Activated CD4-positive, alpha-beta T cell treated with anti-CD3 and anti-CD28 coated beads, Interleukin-10, Interleukin-2, amounts not matched to agents 100 ng/mL and 50 ng/mL, durations not matched to agents 16 hours and 8 hours (primary cell): Measurements from ENCODE around the gene CARM1.
"Not testable (repeated sequence)": the region's sequence is repeated elsewhere in the genome, so short reads cannot be mapped to it uniquely, and the experiment has no call there.

ENCODE experiments used
- DNase-seq: peaks from one replicate; pipeline ENCODE4 v3.0.0-alpha.2; 2020

CARM1 gene

DNA sequence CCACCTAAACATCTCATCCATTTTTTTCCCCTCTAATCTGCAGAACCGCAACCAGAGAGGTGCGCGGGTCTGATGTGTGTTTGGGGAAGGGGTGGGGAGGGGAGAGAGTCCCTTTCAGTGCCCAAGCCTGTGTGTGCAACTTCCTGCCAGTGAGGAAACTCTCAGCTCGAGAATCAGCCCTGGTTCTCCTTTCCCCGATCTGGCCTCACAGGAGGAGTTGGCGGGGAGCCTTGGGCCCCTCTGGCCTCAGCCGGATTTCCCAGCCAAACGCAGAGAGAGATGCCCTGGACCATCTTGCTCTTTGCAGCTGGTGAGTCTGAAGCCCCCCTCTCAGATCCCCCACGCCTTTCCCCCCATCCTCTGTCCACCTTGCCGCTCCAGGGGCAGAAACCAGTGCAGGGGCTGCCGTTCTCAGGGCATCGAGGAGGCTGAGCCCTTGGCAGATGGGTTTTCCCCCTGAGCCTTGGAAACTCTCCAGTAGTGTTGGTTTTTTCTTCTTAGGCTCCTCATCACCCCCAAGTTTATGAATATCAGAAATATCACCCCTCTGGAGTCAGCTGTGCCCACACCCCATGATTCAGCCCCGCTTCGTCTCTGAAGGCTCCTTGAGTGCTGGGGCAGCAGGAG is 23.0 kb upstream of the CARM1 start, which contains the start of gene C19orf38:
TSS of gene C19orf38 (plus strand) at position 186 of the 627 bp plus-strand sequence. CDS start at position 280, 94 bp downstream.
- DNase-seq, result no peak

DNA sequence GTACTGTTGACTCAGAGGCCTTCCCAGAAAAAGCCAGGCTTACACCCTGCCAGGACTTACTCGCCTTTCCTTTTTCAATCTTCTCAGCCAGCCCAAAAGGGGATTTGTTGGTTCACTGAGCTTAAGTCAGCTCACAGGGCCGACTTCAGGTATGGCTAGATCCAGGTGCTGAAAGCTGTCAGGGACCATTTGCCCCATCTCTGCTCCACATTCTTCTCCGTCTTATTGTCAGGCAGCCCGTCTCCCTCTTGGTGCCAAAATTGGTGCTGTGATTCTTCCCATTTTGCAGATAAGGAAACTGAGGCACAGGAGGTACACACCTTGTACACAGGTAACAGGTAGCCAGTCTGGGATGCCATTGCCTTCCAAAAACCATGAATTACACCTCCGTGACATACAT is 20.7 kb upstream of the CARM1 start:
- DNase-seq, result no peak

DNA sequence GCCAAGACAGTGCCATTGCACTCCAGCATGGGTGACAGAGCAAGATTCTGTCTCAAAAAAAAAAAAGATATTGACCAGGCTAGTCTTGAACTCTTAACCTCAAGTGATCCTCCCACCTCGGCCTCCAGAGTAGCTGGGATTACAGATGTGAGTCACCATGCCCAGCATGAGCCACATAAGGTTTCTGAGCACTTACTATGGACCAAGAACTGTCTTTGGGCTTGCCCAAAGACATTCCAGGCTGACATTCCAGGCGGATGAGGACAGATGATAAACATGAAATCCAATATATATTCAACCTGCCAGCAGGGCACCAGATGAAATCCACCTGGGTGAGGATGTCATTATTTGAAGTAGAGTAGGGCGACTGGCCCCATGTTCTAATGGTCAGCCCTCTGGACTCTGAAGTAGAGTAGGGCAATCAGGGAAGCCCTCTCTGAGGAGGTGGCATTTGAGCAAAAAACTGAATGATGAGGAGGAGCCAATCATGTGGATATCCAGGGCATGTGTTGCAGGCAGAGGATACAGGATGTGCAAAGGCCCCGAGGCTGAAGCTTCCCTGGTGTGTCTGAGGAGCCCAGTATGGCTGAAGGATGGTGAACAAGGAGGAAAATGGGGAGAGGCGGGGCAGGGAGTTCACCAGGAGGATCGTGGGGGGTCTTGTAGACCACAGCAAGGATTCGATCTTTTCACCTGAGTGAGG is 19.1 kb upstream of the CARM1 start:
- no peak for DNase-seq

DNA sequence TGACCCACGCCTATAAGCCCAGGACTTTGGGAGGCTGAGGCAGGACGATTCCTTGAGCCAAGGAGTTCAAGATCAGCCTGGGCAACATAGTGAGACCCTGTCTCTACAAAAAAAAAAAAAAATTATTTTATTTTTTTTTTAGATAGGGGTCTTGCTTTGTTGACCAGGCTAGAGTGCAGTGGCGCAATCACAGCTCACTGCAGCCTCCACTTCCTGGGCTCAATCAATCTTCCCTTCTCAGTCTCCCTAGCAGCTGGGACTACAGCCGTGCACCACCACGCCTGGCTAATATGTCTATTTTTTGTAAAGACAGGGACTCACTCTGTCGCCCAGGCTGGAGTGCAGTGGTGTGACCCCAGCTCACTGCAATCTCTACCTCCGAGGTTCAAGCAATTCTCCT is 18.4 kb upstream of the CARM1 start:
- DNase-seq, result no peak

DNA sequence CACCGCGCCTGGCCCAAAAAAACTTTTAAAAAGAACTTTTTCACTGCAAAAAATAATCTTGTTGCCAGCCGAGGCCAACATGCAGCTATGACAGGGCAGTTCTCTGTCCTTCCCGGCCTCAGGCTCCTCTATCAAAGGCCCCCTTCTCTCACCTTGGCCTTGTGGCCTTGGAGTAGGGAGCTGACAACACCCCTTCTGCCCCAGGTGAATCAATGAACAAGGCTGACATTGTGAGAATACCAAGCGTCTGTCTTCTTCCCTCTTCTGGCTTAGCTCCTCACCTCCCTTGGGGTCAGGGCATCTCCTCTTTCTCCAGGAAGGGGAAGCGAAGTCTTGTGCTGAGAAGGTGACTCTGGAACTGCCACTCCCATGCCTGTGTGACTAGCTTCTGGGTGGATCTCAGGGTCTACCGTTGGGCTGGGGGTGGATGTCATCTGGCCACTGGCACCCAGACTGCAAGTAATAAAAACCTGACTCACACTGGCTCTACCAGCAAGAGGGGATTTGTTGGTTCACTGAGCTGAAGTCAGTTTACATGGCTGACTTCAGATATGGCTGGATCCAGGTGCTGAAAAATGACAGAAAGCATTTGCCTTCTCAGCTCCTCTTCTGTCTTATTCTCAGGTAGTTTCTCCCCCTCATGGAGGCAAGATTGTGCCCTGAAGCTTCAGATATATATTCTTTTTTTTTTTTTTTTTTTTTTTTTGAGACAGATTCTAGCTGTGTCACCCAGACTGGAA is 16.8 kb upstream of the CARM1 start:
- DNase-seq, result no peak

DNA sequence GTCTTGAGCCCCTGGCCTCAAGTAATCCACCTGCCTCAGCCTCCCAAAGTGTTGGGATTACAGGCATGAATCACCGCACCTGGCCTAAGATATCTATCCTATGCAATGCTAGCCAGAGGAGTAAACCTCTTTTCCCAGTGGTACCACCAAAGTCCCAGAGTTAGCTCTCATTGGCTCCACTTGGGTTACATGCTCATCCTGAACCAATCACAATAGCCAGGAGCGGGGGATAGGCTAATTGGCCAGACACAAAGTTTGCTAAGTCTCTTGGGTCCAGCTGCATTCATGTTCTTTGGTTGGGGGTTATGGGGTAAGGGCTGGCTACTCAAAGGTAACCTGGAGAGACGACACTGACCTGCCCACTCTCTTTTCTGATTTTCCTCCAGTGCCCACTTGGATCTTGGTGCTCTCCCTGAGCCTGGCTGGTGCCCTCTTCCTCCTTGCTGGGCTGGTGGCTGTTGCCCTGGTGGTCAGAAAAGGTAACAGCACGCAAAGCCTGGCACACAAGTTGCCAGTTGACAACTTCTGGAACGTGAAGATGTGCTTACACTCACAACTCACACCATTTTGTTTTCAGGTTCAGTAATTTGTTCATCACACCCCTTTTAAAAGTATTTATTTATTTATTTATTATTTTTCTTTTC is 15.4 kb upstream of the CARM1 start:
- peak; percentile 44 for DNase-seq

DNA sequence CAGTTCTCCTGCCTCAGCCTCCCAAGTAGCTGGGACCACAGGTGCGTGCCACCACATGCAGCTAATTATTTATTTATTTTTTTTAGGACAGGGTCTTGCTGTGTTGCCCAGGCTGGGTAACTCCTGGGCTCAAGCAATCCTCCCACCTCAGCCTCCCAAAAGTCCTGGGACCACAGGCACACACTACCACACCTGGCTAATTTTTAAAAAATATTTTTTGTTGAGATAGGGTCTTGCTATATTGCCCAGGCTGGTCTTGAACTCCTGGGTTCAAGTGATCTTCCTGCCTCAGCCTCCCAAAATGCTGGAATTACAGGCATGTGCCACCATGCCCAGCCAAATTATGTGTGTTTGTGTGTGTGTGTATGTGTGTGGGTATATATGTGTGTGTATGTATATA is 14.5 kb upstream of the CARM1 start:
- not testable (repeated sequence) for DNase-seq

DNA sequence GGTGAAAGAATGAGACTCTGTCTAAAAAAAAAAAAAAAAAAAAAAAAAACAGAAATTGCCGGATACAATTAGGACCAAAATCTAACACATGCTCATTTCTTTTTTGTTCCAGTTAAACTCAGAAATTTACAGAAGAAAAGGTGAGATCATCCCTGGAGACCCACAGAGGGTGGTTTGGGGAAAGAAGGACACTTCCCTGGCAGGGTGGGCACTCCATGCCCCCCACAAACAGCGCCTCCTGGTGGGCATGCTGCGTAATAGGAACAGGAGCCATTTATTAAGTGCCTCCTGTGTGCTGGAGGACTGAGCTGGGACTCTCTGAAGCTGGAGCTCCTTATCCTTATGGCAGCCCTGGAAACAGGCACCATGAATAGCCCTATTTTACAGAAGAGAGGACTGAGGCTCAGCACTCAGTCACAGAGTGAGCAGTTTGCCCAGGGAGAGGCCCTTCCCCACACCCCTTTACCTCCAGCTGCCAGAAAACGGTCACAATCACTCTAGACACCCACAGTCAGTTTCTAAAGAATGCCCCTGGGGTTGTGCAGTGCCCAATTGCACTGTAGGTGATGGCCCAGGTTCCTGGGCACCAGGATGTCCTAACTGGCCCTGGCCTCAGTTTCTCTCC is 13.0 kb upstream of the CARM1 start:
- peak; percentile 34 for DNase-seq

DNA sequence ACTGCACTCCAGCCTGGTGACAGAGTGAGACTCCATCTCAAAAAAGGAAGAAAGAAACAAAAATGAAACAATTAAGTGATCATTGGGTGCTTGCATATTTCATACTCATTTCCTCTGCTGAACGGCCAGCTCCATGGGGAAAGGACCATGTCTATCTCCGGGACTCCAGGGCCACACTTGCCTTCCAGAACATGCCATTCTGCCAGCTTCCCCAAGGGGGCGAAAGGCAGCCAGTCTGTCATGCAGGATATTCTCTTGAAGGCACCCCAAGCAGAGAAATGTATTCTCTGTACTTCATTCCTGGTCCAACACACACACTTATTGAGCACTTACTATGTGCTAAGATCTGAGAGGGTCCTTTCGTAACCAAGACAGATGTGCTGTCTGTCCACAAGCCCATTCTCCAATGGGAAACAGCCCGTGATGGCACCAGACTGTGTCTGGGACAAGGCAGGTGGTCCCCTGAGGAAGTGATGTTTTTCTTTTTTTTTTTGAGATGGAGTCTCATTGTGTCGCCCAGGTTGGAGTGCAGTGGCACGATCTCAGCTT is 10.2 kb upstream of the CARM1 start:
- peak; percentile 45 for DNase-seq

DNA sequence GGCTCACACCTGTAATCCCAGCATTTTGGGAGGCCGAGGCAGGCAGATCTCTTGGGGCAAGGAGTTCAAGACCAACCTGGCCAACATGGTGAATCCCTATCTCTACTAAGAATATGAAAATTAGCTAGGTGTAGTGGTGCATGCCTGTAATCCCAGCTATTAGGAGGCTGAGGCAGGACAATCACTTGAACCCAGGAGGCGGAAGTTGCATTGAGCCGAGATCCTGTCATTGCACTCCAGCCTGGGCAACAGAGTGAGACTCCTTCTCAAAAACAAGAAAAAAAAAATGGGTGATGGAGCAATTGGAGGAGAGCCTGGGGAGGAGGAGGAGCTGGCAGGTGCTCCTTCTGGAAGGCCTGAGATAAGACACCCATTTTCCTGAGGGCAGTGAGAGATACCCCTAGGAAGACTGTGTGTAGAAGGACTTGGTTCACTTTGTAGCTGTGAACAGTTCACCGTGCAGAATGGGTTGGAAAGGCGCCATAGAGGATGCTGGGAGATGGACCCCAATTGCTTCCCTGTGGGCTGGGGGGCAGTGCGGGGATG is 8.7 kb upstream of the CARM1 start:
- DNase-seq, result no peak

DNA sequence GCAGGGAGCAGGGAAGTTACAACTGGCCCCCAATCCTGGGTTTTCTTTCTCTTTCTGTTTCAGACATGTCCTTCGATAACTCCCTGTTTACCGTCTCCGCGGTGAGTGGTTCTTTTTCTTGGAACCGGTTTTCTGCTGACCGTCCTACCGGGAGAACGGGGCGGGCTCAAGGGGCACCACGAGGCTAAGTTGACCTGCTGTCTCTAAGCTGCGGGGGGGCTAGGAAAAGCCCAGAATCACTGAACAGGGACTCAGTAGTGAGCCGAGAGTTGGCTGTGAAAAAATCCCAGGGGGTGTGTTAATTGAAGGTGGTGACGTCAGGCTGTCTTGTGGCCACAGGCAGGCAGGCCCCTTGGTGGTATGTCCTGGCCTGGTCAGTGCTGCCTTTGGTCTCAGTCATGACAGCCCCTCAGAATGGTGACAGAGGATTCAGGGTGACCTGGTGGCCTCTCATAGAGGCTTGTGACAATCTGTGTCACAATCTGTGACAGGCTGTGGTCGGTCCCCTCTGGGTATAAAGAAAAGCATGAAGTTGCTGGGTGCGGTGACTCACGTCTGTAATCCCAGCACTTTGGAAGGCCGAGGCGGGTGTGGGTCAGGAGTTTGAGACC is 8.1 kb upstream of the CARM1 start:
- DNase-seq, result no peak

DNA sequence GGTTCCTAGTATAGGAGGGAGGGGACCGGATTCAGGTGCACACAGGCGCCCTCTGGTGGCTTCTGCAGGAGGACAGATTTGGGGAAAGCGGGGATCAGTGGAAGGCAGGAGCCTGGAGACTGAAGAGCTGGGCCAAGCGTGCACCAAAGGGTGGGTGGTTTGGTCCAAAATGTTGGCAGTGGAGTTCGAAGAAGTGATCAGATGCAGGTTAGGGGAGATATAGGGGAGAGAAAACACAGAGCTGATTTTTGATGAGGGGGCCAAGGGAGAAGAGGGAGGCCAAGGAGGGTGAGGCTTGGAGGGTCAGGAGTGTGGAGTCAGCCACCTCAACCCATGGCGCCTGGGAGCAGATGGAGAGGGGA is 6.8 kb upstream of the CARM1 start:
- peak; percentile 88 for DNase-seq

DNA sequence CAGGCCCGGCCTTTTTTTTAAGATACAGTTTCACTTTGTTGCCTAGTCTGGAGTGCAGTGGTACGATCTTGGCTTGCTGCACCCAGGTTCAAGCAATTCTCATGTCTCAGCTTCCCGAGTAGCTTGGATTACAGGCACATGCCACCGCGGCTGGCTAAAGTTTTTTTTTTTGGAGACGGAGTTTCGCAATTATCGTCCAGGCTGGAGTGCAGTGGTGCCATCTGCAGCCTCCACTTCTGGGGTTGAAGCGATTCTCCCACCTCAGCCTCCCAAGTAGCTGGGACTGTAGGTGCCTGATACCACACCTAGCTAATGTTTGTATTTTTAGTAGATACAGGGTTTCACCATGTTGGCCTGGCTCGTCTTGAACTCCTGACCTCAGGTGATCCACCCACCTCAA is 4.9 kb upstream of the CARM1 start:
- DNase-seq, result no peak

DNA sequence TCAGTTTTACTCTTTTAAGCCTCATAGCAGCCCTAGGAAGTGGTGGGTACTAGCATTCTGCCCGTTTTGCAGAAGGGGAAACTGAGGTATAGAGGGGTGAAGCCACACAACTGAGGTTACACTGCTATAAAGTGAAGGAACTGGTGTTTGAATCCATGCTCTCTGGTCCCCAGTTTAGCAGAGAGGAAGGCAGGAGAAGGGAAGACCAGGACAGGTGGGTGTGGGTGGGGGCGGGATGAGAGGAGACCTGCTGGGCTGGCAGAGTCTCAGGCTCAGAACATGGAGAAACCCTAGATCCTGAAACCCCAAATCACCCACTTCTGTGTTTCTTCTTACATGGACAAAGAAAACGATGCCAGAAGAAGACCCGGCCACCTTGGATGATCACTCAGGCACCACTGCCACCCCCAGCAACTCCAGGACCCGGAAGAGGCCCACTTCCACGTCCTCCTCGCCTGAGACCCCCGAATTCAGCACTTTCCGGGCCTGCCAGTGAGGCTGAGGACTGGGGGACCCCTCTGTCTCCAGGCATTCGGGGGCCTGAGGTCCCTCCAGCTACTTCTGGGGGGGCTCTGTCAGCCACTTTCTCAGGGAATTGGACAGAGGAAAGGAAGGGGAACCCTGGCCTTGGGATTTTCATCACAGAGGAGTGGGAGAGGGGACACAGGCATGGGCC is 2.3 kb upstream of the CARM1 start:
- DNase-seq, result no peak

DNA sequence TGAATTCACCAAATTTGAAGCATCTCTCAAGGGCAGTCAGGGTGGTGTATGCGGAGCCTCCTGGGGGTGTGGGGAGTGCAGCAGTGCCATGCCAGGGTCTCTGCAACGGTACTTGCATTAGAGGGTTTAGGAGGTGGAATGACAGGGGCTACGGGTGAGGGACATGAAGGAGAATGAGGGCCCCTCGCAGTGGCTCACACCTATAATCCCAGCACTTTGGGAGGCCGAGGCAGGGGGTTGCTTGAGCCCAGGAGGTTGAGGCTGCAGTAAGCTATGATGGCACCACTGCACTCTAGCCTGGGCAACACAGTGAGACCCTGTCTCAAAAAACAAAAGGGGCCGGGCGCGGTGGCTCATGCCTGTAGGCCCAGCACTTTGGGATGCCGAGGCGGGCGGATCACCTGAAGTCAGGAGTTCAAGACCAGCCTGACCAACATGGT is 1.5 kb upstream of the CARM1 start:
- not testable (repeated sequence) for DNase-seq

DNA sequence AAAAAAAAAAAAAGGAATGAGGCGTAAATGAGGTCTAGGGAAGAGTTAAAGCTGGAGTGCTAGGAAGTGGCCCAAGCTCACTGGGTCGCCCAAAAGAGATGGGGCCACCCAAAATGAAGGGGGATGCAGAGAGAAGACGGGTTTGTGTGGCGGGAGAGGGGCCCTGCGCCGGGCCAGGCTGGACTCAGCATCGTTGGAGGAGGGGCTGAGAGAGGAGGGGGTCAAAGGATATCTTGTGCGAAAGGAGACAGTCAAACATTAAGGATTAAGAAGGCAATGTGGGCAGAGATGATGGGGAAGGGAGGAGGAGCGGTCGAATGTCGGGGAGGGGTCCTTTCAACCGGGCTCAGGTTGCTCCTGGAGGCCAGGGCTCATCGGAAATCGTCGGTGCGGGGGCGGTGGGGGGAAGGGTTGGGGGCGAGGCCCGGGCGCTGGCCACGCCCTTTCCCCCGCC is 825 bp upstream of the CARM1 start:
- DNase-seq, result no peak

DNA sequence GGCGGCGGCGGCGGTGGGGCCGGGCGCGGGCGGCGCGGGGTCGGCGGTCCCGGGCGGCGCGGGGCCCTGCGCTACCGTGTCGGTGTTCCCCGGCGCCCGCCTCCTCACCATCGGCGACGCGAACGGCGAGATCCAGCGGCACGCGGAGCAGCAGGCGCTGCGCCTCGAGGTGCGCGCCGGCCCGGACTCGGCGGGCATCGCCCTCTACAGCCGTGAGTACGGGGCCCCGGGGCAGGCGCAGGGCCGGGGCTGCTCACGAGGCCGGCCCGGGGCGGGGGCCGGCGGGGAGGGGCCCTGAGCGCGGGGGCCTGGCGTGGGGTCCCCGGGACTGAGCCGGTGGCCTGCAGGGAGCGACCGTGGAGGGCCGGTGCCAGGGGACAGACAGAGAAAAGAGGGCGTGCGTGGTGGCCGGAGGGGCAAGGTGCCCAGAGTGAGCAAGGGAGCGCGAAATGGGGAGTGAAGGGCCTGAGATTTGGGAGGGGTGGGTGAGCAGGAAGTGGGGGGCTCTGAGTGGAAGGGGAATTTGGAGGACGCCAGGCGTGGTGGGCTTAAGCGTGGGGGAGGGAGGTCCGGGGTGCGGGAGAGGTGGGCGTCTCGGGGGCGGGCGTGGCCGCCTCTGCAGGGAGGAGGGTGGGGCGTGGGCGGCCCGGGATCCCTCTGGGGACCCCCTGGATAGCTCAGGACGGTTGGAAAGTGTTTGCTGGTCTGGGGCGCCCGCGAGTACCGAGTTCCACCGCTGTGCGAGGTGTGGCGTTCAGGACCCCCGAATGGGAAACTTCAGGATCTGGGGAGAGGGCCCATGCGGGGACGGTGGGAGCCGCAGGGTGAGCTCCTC is 575 bp downstream of the CARM1 start:
- DNase-seq, result peak; percentile 24

DNA sequence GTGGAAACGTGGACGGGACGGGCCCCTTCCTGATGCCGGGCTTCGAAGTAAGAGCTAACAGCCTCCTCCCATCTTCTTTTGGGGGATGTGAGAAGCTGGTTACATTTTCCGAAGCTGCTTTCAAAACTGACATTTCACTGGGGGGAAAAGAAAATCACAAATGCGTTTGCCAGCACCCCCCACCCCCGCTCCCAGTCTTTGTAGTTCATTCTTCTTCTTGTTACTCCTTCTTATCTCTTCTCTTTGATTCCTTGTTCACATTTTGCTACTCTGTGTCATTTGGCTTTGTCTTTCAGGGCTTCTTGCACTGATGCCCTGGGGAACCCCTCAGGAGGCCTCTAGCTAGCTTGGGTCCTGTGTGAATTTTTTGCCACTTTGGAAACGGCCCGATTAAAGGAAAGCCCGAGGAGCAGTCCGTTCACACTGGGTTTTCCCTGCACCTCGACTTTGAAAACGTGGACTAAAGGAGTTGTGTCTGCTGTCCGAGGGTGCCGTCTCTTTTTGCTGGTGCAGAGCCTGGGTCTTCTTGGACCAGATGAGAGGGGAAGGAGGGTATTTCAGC is 1.3 kb downstream of the CARM1 start:
- no peak for DNase-seq

DNA sequence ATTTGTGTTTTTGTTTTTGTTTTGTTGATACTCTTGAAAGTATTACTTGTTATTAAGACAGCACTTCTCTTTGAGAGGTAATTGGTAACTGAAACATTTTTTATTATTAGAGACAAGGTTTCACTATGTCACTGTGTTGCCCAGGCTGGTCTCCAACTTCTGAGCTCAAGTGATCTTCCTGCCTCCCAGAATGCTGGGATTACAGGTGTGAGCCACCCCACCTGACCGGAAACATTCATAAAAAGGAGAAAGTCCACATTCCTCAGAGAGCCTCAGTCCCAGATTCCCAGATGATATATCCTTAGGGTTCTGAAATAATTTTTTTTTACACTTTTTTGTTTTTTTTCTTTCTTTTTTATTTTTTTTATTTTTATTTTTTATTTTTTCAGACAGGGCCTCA is 2.7 kb downstream of the CARM1 start:
- DNase-seq, result no peak
